HL-60/S4 treated with phorbol 12-myristate 13-acetate at 8.2 ng/mL for 4 days and 3 days (cell line): Measurements from ENCODE around the gene ORC1.
"Not testable (repeated sequence)": the region's sequence is repeated elsewhere in the genome, so short reads cannot be mapped to it uniquely, and the experiment has no call there.

Experiments used
- in situ Hi-C: fragments of 300-500 bp; cut with MboI; formaldehyde crosslinking; loops from 2 replicates; pipeline ENCODE4 v1.15.0; 2022; ENCODE audit warnings: low sequenced_read_pairs

Gene ORC1

DNA sequence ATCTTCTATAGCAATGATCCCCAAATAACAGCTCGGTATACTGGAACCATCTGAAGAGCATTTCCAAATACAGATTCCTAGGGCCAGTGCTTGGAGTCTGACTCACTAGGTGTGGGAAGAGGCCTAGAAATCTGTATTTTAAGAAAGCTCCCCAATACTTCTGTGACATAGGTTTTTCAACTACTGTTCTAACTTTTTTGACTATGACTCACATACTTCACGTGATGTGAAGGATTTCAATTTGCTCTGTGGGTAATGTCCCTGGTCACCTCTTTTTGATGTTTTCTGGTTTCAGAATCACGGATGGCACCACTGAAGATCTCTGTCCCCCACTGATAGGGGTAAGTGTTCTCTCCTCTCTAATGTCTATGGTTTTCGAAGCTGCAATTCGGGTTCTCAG is 11.0 kb downstream of the ORC1 start:
- in situ Hi-C loops = no loop called here

DNA sequence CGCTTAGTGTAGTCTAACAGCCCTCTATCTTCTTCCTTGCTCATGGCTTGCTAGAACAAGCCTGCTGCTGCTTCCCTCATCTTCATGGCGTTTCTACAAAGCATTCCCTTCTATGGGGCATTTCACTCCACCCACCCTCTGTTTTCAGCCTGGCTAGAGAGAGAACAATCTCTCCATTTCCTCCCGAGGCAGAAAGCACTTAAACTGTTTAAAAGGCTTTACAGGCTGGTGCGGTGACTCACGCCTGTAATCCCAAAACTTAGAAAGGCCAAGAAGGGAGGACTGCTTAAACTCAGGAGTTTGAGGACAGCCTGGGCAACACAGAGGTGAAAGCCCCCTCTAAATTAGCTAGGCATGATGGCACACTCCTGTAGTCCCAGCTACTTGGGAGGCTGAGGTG is 17.8 kb downstream of the ORC1 start:
- in situ Hi-C loops = no loop called here

DNA sequence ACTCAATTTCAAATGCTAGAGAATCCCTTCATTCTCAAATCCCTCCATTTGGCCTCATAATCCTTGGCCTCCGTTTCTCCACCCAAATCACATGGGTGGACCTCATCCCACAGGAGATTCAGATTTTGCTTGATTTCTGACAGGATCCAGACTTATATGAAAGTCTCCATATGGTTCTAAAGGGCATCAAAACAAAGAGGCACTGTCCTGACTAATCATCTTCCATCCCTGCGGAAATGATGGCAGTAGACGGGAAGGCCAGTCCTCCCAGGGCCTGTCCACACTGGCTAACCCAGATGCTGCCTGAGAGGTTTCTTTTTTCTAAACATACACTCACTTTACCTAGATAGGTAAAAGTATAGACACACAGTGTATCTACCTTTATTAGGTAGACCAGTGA is 18.8 kb downstream of the ORC1 start:
- in situ Hi-C loops = no loop called here

DNA sequence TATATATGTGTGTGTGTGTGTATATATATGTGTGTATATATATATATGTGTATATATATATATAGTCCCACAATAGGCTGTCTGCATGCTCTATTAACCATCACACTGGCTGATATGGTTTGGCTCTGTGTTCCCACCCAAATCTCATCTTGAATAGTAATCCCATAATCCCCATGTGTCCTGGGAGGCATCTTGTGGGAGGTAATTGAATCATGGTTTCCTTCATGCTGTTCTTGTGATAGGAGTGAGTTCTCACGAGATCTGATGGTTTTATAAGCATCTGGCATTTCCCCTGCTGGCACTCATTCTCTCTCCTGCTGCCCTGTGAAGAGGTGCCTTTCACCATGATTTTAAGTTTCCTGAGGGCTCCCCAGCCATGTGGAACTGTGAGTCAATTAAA is 34.4 kb downstream of the ORC1 start:
- in situ Hi-C loops = not testable (repeated sequence)

DNA sequence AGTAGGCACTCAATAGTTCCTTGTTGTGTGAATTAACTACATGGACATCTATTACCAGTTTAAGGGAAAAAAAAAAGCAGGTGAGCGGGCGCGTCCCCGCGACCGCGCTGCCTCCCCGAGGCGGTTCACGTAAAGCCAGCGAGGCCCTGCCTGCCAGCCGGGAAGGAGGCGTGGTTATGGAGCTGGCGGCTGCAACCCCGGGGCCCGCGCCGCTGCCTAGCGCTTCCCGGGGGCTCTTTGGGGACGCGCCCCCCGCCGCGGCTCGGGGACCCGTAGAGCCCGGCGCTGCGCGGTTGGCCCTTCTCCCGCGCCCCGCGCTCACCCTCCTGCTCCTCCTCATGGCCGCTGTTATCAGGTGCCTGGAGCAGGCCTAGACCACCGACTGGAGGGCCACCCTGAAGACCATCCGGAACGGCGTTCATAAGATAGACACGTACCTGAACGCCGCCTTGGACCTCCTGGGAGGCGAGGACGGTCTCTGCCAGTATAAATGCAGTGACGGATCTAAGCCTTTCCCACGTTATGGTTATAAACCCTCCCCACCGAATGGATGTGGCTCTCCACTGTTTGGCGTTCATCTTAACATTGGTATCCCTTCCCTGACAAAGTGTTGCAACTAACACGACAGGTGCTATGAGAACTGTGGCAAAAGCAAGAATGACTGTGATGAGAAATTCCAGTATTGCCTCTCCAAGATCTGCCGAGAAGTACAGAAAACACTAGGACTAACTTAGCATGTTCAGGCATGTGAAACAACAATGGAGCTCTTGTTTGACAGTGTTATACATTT is 35.6 kb downstream of the ORC1 start:
- in situ Hi-C loops = no loop called here

DNA sequence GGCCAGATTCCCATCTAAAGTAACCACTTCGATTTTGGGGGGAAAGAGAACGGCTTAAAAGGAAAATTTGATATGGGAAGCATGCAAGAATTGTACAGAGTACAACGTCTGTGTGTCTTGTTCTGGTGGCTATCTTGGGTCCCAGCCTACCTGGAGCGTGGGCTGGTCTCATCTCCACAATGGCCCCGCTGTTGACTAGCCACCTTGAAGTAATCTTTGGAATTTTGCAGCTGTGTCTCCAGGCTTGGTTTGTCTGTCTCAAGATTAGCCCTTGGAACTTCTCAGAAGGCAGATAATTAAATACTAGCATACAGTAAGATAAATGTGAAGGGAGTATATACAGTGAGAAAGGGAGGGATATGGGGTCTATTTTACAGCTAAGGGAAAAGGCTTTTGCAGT is 37.0 kb downstream of the ORC1 start:
- in situ Hi-C loops = no loop called here

DNA sequence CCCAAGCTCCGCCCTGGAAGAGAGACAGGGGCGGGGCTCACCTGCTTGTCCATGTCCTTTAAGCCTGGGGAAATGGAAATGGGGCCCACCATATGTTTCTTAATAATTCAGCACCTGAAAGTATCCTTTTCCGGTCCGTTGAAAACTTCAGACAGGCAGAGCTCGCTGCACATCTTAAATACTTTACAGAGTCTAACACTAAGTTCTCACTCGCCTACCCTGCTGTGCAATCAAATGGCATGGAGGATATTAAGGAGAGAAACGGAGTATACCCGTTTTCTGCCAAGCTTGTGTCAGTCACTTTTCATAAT is 37.8 kb downstream of the ORC1 start:
- in situ Hi-C loops = no loop called here

DNA sequence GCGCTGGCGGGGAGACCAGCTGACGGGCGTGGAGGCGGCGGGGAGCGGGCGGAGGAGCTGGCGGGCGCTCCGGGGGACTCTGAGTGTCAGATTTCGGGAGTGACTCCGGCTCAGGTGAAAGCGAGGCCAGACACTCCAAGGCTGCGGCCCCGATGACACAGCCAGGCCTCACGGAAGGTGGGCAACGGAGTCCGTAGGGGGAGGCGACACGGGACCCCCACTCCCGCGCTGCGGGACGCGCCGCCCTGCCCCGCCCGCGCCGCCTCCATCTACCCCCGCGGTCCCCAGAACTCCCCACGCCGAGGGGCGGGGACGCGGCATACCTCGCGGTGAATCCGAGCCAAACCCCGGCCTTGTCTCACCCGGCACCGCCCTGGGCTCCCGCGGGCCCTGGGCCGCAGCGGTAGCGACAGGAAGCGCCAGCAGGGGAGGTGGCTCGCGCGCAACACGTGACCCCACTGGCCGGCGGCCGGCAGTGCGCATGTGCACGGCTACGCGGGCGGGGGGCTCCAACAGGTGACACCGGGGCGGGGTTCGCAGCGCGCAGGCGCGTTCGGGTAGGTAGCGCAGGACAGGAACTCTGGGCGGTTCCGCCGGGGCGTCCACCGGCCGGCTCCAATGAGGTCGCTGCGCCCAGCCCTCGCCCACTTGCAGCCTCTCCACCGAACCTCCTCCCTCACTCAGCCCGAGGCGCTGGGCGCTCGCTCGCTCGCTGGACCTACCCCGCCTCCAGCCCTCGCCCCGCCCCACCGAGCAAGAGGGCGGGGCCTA is 38.3 kb downstream of the ORC1 start, which contains the start of gene CC2D1B:
TSS of gene CC2D1B (minus strand) at position 460 of the 771 bp plus-strand sequence. CDS start 1,585 bp downstream, outside the sequence.
- in situ Hi-C loops = no loop called here

DNA sequence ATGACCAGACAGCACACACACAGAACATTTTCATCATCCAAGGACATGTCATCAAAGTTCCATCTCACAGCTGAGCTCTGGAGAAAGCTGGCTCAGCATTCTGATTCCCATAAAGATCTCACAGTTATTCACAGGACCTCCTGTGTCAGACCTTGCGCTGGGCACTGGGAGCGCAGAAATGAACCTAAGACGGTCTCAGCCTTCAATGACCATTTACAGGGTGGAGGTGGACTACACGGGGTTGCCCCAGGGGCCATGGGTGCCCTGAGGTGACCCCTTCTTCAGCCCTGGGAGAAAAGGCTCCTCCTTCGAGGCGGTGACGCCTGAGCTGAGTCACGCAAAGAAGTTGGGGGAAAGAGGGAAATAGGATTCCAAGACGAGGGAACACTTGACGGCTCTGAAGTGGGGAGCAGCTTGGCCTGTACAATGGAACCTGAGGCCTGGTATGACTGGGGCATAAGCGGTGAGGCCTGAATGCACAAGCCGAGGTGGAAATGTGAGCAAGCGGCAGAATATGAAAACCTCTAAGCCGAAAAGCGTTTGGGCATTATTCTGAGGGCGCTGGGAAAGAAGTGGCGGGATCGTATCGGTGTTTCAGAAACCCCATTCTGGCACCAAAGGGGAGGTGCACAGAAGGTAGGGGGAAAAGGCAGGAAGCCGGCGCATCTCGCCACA is 39.0 kb downstream of the ORC1 start:
- in situ Hi-C loops = no loop called here

DNA sequence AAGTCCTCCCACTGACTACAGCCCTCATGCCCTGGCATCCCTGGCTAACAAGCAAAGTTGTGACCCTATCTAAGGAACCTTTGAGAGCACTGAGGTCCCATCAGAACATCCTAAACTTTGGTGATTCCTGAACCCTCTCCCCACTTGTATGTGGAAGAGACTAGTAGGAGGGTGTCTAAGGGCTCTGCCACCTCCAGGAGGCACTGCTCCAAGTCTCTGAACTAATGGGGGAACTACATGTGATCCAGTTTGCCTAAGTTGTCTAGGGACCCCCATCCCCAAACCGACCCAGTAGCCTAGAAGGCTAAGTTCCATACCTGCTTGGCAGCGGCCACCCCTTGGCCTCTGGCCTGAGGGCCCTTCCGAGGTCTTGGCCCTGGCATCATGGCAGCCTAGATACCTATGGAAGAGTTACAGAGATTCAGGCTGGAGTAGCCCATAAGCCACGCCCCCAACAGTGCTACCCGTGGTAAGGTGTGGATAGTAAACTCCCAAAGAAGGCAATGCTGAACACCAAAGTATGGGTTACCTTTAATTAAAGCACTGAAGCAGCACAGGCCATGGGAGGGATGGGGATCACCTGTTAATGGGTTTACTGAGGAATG is 39.9 kb downstream of the ORC1 start:
- in situ Hi-C loops = no loop called here

DNA sequence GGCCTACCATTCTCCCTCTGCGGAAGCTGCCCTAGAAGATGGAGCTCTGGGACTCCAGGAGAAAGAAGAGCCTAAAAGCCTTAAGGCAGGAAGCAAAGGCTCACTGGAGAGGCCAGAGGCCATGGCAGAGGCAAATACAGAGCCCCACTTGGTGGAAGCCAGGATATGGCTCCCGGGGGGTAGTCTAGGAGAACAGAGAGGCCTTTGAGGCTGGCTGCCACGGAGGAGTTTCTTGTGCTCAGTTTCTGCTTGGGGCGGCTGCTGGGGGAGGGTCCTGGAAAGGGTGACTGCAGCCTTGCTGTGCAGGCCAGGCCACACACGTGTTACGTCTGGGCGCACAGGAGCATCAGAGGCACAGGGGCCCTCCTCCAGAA is 43.6 kb downstream of the ORC1 start:
- in situ Hi-C loops = no loop called here

DNA sequence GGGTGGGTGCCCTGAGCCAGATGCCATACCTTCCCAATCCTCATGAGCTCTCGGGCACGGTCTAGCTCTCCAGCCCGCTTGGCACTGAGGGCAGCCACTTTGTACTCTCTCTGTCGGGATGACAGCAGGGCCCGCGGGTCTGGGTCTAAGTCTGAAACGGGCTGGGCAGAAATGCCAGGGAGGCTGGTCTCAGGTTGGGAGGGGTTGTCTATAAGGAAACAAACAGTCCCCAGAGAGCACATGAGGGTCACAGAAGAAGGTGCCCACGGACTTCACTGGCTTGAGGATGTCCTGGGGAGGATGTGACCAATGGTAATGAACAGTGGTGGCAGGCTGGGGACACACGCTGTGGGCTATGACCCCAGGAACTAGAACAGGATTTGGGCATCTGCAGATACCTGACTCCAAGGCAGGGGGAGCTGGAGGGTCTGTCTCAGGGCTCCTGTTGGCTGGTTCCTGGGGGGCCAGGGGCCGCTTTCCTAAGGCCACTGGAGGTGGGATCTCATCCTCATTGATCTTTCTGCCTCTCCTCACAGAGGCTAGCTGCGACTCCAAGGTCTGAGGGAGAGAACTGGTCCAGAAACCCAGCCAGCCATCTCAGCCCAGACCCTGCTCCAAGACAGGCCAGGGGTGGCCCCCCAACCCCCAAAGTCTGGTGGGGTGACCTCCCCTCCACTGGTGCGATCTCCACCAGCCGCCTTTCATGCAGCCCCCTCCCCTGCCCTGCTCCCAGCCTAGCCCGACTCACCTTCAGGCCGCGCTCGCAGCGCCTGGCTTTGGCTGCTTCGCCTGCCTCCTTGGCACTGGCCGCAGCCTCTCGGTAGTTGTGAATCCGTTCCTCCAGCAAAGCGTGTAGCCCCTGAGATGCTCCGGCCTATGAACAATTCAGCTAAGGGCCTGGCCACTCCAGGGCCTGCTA is 44.3 kb downstream of the ORC1 start:
- in situ Hi-C loops = no loop called here

DNA sequence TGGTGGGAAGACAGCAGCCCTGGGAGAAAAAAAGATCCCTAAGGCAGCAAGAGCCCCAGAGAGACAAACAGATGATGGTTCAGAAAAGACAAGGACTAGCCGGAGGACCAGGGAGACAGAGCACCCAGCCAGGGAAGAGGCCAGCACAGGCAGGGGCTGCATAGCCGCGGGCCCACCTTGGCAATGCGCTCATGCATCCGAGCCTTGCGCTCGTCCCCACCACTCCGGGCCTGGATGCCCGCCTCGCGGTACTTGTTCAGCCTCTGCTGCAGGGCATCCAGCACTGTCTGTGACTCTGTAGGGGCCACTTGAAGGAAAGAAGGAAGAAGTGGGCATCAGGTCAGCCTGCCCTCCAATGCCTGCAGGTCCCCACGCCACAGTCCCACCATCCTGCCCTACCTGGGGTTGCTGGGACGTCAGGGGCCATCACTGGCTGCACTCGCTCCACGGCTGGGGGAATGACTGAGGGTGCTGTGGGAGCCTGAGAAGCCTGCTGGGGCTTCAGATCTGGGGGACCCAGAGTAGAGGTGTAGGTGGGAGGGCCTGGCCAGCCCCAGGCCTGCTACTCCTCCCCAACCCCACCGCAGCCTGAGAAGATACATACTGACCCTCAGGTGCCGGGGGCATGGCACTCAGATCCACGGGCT is 45.2 kb downstream of the ORC1 start:
- in situ Hi-C loops = no loop called here

DNA sequence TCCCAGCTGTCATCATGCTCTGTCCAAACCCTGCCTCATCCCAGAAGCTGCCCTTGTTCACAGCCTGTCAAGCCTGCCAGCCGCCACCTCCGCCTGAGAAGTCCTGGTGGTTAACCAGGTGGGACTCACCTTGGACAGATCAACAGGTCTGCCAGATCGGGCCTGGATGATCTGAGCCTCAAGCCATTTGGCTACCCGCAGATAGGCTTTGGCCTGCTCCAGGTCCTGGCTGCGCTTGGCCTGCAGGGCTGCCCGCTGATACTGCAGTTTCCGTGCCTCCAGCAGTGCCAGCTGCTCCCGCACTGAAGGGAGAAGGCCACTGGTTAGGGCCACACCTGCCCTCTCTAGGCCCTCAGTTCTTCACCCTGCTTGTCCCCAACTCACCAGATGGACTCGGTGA is 46.8 kb downstream of the ORC1 start:
- in situ Hi-C loops = no loop called here

DNA sequence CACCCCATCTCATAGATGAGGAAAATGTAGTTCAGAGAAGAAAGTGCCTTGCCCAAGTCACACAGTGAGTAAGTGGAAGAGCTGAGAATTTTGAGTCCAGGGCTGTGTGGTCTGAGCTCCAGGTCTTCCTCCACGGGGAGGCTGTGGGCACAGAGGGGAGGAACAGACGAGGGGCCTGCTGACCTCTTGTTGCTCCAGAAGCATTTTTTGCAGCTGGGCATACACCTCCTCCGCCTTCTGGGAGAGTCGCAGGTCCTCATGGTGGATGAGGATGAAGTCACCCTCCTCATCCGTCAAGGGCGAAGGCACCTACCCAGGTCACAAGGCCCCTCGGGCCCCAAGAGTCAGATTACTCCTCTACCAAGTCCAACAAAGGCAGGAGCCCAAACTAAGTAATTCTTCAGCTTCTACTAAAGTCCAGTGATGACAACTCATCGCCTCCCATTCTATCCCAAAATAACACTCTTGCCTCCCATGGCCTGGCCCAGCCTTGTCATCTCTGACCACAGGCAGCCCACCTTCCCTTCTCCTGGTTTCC is 47.3 kb downstream of the ORC1 start:
- in situ Hi-C loops = no loop called here

DNA sequence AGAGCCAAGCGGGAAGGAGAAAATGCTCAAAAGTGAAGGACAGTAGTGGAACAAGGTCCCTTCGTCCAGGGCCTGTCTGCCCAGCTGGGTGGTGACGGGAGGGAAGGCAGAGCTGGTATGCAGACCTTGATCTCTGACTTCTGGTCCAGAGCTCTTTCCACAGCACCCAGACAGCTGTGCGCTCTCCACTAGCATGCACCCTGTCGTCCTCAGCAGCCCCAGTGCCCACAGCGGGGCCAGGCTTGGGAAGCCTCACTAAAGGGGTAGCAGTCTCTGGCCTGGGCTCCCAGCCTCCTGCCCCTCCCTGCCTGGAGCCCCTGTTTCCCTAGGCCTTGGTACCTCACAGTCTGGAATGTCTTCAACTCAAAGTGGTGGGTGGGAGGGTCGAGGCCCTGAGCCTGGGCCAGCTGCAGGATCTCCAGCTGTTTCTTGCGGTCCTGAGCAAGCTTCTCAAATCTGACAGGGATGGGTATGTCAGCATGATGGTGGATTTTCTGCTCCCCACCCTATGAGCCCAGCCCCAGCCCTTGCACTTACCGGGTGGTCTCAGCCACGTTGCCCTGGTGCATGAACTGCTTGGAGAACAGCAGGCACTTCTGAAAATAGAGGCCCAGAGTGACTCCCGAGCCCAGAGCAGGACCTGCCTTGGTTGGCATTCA is 48.2 kb downstream of the ORC1 start:
- in situ Hi-C loops = no loop called here

DNA sequence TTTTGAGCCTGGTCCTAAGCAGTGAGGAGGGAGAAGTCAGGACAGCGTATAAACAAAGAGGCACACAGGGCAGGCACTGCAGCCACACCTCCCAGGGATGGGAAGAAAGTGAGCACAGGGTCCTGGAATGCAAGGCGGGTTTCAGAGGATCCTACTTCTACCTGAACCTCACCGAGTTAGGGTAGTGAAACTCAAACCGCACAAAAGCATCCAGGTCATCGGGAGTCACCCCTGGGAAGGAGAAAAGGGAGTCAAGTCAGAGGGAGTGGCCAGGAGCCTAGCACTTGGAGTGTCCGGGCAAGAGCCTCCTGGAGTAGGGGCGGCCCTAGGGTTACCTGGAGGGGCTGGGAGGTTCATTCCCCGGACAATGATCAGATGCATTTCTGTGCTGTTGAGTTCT is 48.8 kb downstream of the ORC1 start:
- in situ Hi-C loops = no loop called here

DNA sequence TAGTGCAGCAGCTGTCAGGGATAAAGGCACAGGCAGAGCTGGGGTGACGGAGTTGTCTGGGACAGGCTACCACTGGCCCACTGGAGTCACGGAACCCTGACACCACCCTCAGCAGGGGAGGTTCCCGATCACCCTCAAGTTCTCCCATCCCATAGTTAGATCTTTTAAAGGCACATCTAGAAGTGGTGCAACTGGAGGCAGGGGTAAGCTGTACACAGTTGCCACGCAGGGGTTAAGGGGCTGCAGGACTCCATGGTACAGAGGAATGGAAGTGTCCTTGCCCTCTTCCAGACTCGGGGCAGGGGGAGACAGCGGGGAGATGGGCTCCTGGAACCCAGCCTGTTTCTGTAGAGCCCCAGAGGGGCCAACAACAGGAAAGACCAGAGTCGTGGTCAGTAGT is 51.5 kb downstream of the ORC1 start:
- in situ Hi-C loops = no loop called here

DNA sequence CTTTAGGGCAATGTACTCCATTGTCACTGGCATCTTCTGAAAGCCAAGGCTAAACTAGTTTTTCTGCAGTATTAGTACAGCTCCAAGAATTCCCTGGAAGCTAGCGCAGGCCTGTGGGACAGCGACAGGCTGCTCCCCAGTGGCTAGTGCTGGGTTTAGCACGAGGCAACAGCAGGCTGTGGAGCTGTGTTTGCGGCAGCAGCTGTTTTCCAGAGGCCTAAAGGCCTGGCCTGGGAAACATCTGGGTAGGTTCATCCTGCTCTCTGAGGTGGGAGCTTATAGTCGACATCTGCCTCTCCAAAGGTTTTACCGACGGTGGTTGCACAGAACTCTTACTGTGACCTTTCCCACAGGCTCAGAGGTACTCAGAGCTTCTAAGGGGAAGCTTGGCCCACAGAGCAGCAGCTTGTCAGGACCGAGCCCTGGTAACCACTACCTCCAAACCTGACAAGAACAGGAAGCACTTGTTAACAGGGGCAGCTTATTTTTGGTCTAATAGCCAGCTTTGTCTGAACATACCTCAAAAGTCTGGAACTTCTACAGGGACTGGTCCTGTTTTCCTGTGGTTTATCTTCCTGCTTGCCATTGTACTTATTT is 55.4 kb downstream of the ORC1 start:
- in situ Hi-C loops = no loop called here
